OCI-LY7 (cell line): ENCODE results near the gene ENO1. TPM values are rescaled to one million over a fixed set of nuclear protein-coding genes. Genes with fewer than 3 reads are reported as not detected.

Experiments used
- BruUV-seq: library from RNA; stranded (reverse); fragments of 400-500 nt; replicated peaks from 2 replicates; lab custom pipeline; 2021; lab: Mats Ljungman, UMichigan
- CTCF ChIA-PET: fragments of 300-600 bp; sonication (Branson Sonifier 250); formaldehyde crosslinking; loops from one replicate; lab custom pipeline; 2022; ENCODE audit warnings: antibody characterized with exemption; ENCODE audit not compliant: unreplicated experiment; lab: Charles Lee
- POLR2A ChIA-PET: fragments of 300-600 bp; sonication (Branson Sonifier 250); formaldehyde crosslinking; loops from one replicate; lab custom pipeline; 2022; ENCODE audit warnings: antibody characterized with exemption; lab: Charles Lee
- DNase-seq: peaks from one replicate; pipeline ENCODE4 v3.0.0-alpha.2; 2015; ENCODE audit warnings: low spot score
- H2AFZ ChIP-seq: fragments of 200-600 bp; sonication (generic), shearing (Covaris generic); 2 replicates; pipeline ENCODE4 v1.6.1; 2014; ENCODE audit warnings: mild to moderate bottlenecking, antibody characterized with exemption, low read length, moderate library complexity
- H3K27ac ChIP-seq: fragments of 200-600 bp; sonication (generic); 2 replicates; pipeline ENCODE4 v1.5.1; 2014; ENCODE audit warnings: mixed run types, low read depth, mild to moderate bottlenecking, moderate library complexity, low read length, inconsistent platforms; ENCODE audit not compliant: poor library complexity, severe bottlenecking
- H3K36me3 ChIP-seq: fragments of 200-600 bp; sonication (generic); 2 replicates; pipeline ENCODE4 v1.6.1; 2014; ENCODE audit warnings: mild to moderate bottlenecking, antibody characterized with exemption, low read length, moderate library complexity, mixed read lengths; ENCODE audit not compliant: insufficient read depth
- H3K4me1 ChIP-seq: fragments of 200-600 bp; sonication (generic); 2 replicates; pipeline ENCODE4 v1.5.1; 2014; ENCODE audit warnings: mild to moderate bottlenecking, low read length; ENCODE audit not compliant: insufficient read depth, poor library complexity, severe bottlenecking
- H3K4me2 ChIP-seq: fragments of 200-600 bp; sonication (generic); 2 replicates; pipeline ENCODE4 v1.6.1; 2014; ENCODE audit warnings: mild to moderate bottlenecking, low read length
- H3K4me3 ChIP-seq: fragments of 200-600 bp; sonication (generic); 2 replicates; pipeline ENCODE4 v1.5.1; 2014; ENCODE audit warnings: mild to moderate bottlenecking, low read depth, low read length; ENCODE audit not compliant: poor library complexity, severe bottlenecking
- H3K79me2 ChIP-seq: fragments of 200-600 bp; sonication (generic); 2 replicates; pipeline ENCODE4 v1.6.1; 2016; ENCODE audit warnings: low read depth, mild to moderate bottlenecking, low read length, moderate library complexity, mixed read lengths; ENCODE audit not compliant: insufficient read depth
- H3K9me2 ChIP-seq: fragments of 200-600 bp; sonication (generic); 2 replicates; pipeline ENCODE4 v1.6.1; 2016; ENCODE audit warnings: mild to moderate bottlenecking, low read length, mixed read lengths; ENCODE audit not compliant: insufficient read depth
- H3K9me3 ChIP-seq: fragments of 200-600 bp; sonication (generic); 2 replicates; pipeline ENCODE4 v1.6.1; 2014; ENCODE audit warnings: mild to moderate bottlenecking, mixed run types, low read length, mixed read lengths
- H4K20me1 ChIP-seq: fragments of 200-600 bp; sonication (generic); 2 replicates; pipeline ENCODE4 v1.6.1; 2014; ENCODE audit warnings: mild to moderate bottlenecking, antibody characterized with exemption, low read length, moderate library complexity, mixed read lengths; ENCODE audit not compliant: insufficient read depth
- EZH2phosphoT487 ChIP-seq: fragments of 200-600 bp; sonication (generic); IDR thresholded peaks from 2 replicates; pipeline ENCODE4 v1.6.1; 2018; ENCODE audit warnings: low read depth, borderline replicate concordance, mild to moderate bottlenecking, mixed run types, antibody characterized with exemption, low read length, moderate library complexity, mixed read lengths
- intact Hi-C: fragments of 100-400 bp; cut with micrococcal nuclease; formaldehyde crosslinking; loops from one replicate; pipeline ENCODE4 v1.10.0; 2022; ENCODE audit not compliant: unreplicated experiment
- total RNA-seq, 2 experiments: library from RNA; depleted of rRNA in 1 of 2; stranded (reverse); fragments of >200 nt in 1 of 2; shearing (Covaris generic) in 1 of 2; gene quantifications; 2 replicates each; pipeline ENCODE4 v1.2.3, GENCODE V29; 2014 to 2022
- TF ChIP-seq, protein P1 (sequence below): fragments of 200-600 bp; sonication (generic); conservative IDR thresholded peaks from 2 replicates; pipeline ENCODE4 v1.5.1; 2014; ENCODE audit warnings: mild to moderate bottlenecking, antibody characterized with exemption, low read length, moderate library complexity, mixed read lengths

Gene ENO1
- total RNA-seq, 2 experiments from 2014 or later: 1,017 to 1,337 TPM

DNA sequence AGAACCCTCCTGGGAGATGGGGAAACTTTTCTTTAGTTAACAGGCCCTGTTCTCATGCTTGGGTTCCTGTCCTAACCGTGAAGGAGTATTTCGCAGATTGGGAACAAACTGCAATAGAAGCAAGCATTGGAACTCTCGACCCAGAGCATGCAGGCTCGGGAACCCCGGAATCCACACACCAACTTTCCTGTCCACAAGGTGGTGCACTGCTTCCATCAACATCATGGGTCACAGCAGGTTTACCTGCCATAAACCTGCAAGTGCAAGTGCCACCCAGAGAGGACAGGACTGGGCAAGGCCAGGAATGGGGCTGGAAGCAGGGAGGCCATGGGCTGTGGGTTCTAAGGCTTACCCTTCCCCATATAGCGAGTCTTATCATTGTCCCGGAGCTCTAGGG lies 6.9 kb downstream of the ENO1 start:
- Histone ChIP-seq H4K20me1 (peaks cover 63% of the 10 kb centered on the region), H3K4me2 (no peak overlapping the region), H2AFZ (no peak overlapping the region), H3K9me3 (no peaks in the 10 kb centered on the region), H3K79me2 (peaks cover 67% of the 10 kb centered on the region), H3K4me3 (no peak overlapping the region), H3K9me2 (no peaks in the 10 kb centered on the region), H3K36me3 (peaks cover 100% of the 10 kb centered on the region), H3K4me1 (peaks cover 28% of the 10 kb centered on the region), H3K27ac (no peak overlapping the region)
- DNase-seq: no peak
- ChIA-PET CTCF (no interaction called here), POLR2A (no interaction called here)
- BruUV-seq: no TSS peak
- no peak for TF ChIP-seq EZH2phosphoT487
- TF ChIP-seq, protein P1, sequence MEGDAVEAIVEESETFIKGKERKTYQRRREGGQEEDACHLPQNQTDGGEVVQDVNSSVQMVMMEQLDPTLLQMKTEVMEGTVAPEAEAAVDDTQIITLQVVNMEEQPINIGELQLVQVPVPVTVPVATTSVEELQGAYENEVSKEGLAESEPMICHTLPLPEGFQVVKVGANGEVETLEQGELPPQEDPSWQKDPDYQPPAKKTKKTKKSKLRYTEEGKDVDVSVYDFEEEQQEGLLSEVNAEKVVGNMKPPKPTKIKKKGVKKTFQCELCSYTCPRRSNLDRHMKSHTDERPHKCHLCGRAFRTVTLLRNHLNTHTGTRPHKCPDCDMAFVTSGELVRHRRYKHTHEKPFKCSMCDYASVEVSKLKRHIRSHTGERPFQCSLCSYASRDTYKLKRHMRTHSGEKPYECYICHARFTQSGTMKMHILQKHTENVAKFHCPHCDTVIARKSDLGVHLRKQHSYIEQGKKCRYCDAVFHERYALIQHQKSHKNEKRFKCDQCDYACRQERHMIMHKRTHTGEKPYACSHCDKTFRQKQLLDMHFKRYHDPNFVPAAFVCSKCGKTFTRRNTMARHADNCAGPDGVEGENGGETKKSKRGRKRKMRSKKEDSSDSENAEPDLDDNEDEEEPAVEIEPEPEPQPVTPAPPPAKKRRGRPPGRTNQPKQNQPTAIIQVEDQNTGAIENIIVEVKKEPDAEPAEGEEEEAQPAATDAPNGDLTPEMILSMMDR: peak; percentile 63
- intact Hi-C loops: no loop called here

DNA sequence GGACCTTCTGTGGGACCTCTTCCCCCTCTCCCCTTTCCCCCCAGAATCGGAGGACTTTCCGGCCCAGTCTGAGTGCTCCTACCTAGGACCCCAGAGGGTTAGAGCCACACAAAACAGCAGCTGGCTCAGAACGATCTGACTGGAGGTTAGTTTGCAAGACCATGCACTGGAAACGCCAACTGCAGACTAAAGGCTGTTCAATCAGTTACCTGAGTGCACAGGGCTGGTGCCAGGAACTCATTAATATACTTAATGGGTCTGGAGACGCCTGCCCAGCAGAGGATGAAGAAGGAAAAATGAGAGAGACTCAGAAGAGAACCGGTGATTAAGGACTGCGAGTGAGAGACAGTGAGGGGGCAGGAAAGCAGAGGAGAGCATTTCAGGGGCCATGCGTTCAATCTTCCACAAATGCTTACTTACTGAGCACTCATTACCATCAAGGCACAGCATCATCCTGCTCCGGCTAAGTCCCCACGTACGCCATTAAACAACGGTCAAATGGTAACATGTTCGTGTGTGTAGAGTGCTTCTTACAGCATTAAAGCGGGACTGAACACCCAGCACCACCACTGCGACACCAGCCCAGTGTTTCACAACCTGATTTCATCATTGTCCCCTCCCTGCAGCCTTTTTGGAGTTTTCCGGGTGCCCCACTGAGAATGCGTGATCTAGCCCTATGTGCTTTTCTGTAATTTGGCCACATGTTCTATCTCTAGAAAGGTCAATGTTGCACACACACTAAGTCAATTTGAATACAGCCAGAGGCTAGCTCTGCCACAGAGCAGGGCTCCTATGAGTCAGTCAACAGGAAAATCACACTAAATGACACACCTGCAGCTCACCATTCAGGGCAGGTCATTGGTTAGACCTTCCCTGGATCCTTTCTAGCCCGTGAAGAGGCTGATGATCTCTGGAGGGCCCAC lies 7.6 kb downstream of the ENO1 start:
- H3K36me3 ChIP-seq: peaks cover 100% of the 10 kb centered on the region
- intact Hi-C loops: no loop called here
- H3K4me3 ChIP-seq: no peak overlapping the region
- peaks cover 21% of the 10 kb centered on the region for H3K4me1 ChIP-seq
- DNase-seq: no peak
- H3K79me2 ChIP-seq: peaks cover 60% of the 10 kb centered on the region
- no peak overlapping the region for H3K27ac ChIP-seq
- no peak for TF ChIP-seq EZH2phosphoT487
- TF ChIP-seq, protein P1: no peak
- POLR2A ChIA-PET: no interaction called here
- CTCF ChIA-PET: no interaction called here
- no peaks in the 10 kb centered on the region for H3K9me3 ChIP-seq
- no peak overlapping the region for H2AFZ ChIP-seq
- no TSS peak for BruUV-seq
- H4K20me1 ChIP-seq: peaks cover 57% of the 10 kb centered on the region
- H3K4me2 ChIP-seq: no peak overlapping the region
- H3K9me2 ChIP-seq: no peaks in the 10 kb centered on the region

DNA sequence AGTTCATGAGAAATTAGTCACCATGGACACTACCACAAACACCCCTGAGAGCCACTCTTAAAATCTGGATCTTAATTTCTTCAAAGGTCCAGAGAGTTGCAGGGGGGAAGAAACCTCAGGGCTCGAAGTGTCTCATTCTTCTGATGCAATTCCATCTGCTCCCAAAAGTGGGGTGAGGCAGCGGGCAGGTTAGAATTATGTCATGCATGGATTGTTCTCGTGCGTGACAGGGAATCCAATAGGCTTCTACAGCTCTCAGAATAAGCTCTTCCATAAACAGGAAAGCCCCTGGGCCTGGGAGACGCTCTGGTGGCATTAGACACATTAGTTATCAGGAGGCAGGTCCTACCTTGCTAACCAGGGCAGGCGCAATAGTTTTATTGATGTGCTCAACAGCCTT lies 8.4 kb downstream of the ENO1 start:
- ChIA-PET CTCF (no interaction called here), POLR2A (no interaction called here)
- Histone ChIP-seq H2AFZ (no peak overlapping the region), H3K9me2 (no peaks in the 10 kb centered on the region), H3K9me3 (no peaks in the 10 kb centered on the region), H3K36me3 (peaks cover 100% of the 10 kb centered on the region), H3K4me3 (no peak overlapping the region), H3K79me2 (peaks cover 52% of the 10 kb centered on the region), H3K4me1 (peaks cover 14% of the 10 kb centered on the region), H4K20me1 (peaks cover 49% of the 10 kb centered on the region), H3K27ac (no peak overlapping the region), H3K4me2 (no peak overlapping the region)
- DNase-seq: no peak
- TF ChIP-seq EZH2phosphoT487: no peak
- TF ChIP-seq, protein P1: no peak
- no TSS peak for BruUV-seq
- intact Hi-C loops: no loop called here
